ENCODE results near the gene NUTF2.

The NUTF2 gene

GRCh38 chr16:67865318-67865717 is 18.6 kb downstream of the NUTF2 start:
- peak; percentile 41 for TF ChIP-seq CTCF (IDR thresholded peaks at IDR 0.05; ENCODE audit: low read depth, low read length)
- DNase-seq (ENCODE audit: extremely low read depth, low read depth): no peak

- TF ChIP-seq CTCF (IDR thresholded peaks at IDR 0.05; ENCODE audit: low read depth, low read length): no peak
Observed at GRCh38 chr16:67868290-67868689, 21.6 kb downstream of the NUTF2 start.

GRCh38 chr16:67869653-67870052 is 22.9 kb downstream of the NUTF2 start:
- DNase-seq (ENCODE audit: extremely low read depth, low read depth): no peak
- no peak for TF ChIP-seq CTCF (IDR thresholded peaks at IDR 0.05; ENCODE audit: low read depth, low read length)

More at GRCh38 chr16:67868290-67868689, 21.6 kb downstream of the NUTF2 start:
- no peak for DNase-seq (ENCODE audit: extremely low read depth, low read depth)

- no peak for TF ChIP-seq CTCF (IDR thresholded peaks at IDR 0.05; ENCODE audit: low read depth, low read length)
- DNase-seq (ENCODE audit: extremely low read depth, low read depth): no peak
Observed at GRCh38 chr16:67871256-67871655, 24.5 kb downstream of the NUTF2 start.

GRCh38 chr16:67872131-67872630 is 25.4 kb downstream of the NUTF2 start:
- no peak for DNase-seq (ENCODE audit: extremely low read depth, low read depth)
- TF ChIP-seq CTCF (IDR thresholded peaks at IDR 0.05; ENCODE audit: low read depth, low read length): no peak

- TF ChIP-seq CTCF (IDR thresholded peaks at IDR 0.05; ENCODE audit: low read depth, low read length): no peak
Observed at GRCh38 chr16:67872631-67873434, 26.1 kb downstream of the NUTF2 start, which contains the start of gene EDC4. Gene EDC4, plus strand, starts transcription at chr16:67873052. Its CDS starts 210 bp downstream, at chr16:67873262.

More at GRCh38 chr16:67872631-67873434, 26.1 kb downstream of the NUTF2 start, which contains the start of gene EDC4:
- peak; percentile 50 for DNase-seq (ENCODE audit: extremely low read depth, low read depth)
